K562 (cell line): Measurements from ENCODE around the gene C19orf12. TPM values are rescaled to one million over a fixed set of nuclear protein-coding genes. Genes with fewer than 3 reads are reported as not detected.
A peak's percentile ranks its signal among the peaks of the same experiment; 100 is the strongest.

Experiments used
- BCOR ChIP-seq: fragments of 450-650 bp; IDR thresholded peaks from 2 replicates; pipeline ENCODE4 v1.6.1; 2016
- BRD4 ChIP-seq: fragments of 200-600 bp; sonication (generic); IDR thresholded peaks from 2 replicates; pipeline ENCODE4 v1.6.1; 2017; ENCODE audit warnings: inconsistent platforms
- FOXJ2 ChIP-seq: fragments of 200-800 bp; sonication (Bioruptor generic); IDR thresholded peaks from 2 replicates; pipeline ENCODE4 v1.6.1; 2016; ENCODE audit warnings: missing genetic modification characterization, missing compliant biosample characterization
- HCFC1 ChIP-seq: IDR thresholded peaks from 2 replicates; pipeline ENCODE4 v1.6.1; 2012; ENCODE audit warnings: low read depth, low read length, improper control_type of control experiment
- KAT8 ChIP-seq: fragments of 450-650 bp; IDR thresholded peaks from 2 replicates; pipeline ENCODE4 v1.6.1; 2016; ENCODE audit warnings: low read depth, mild to moderate bottlenecking
- KLF1 ChIP-seq: fragments of 450-650 bp; IDR thresholded peaks from 2 replicates; pipeline ENCODE4 v1.6.1; 2016; ENCODE audit warnings: missing genetic modification characterization, missing compliant biosample characterization
- MCM3 ChIP-seq: fragments of 450-650 bp; IDR thresholded peaks from 2 replicates; pipeline ENCODE4 v1.6.1; 2016
- MEIS2 ChIP-seq: fragments of 450-650 bp; IDR thresholded peaks from 2 replicates; pipeline ENCODE4 v1.6.1; 2014; ENCODE audit warnings: mild to moderate bottlenecking; ENCODE audit not compliant: partially characterized antibody
- NELFE ChIP-seq: IDR thresholded peaks from 2 replicates; pipeline ENCODE4 v1.6.1; 2011; ENCODE audit warnings: mild to moderate bottlenecking; ENCODE audit not compliant: insufficient read depth, insufficient read length
- PTRF ChIP-seq: fragments of 450-650 bp; IDR thresholded peaks from 2 replicates; pipeline ENCODE4 v1.6.1; 2016; ENCODE audit warnings: mild to moderate bottlenecking, missing genetic modification characterization, missing compliant biosample characterization
- RBM15 ChIP-seq: fragments of 200-400 bp; formaldehyde crosslinking; IDR thresholded peaks from 2 replicates; pipeline ENCODE4 v1.6.1; 2018; ENCODE audit warnings: mild to moderate bottlenecking, low read length, moderate library complexity; ENCODE audit not compliant: insufficient read depth
- RERE ChIP-seq: sonication (generic); formaldehyde crosslinking; IDR thresholded peaks from 2 replicates; pipeline ENCODE4 v1.8.0; 2023; ENCODE audit warnings: missing genetic modification reagents, mild to moderate bottlenecking, borderline replicate concordance
- SMAD1 ChIP-seq: fragments of 150-350 bp; IDR thresholded peaks from 2 replicates; pipeline ENCODE4 v1.6.1; 2014; ENCODE audit warnings: low read length, low read depth; ENCODE audit not compliant: partially characterized antibody
- SMARCC2 ChIP-seq: fragments of 450-650 bp; IDR thresholded peaks from 2 replicates; pipeline ENCODE4 v1.6.1; 2017; ENCODE audit warnings: antibody characterized with exemption, moderate library complexity, mild to moderate bottlenecking, low read depth
- SRSF9 ChIP-seq: fragments of 200-400 bp; formaldehyde crosslinking; IDR thresholded peaks from 2 replicates; pipeline ENCODE4 v1.6.1; 2017; ENCODE audit warnings: low read depth, low read length, borderline replicate concordance
- ZC3H8 ChIP-seq: fragments of 450-650 bp; IDR thresholded peaks from 2 replicates; pipeline ENCODE4 v1.6.1; 2017
- ZNF431 ChIP-seq: sonication (generic); formaldehyde crosslinking; IDR thresholded peaks from 2 replicates; pipeline ENCODE4 v1.8.0; 2022; ENCODE audit warnings: mild to moderate bottlenecking, missing genetic modification reagents
- ZNF717 ChIP-seq: fragments of 250-450 bp; sonication (Bioruptor Pico); IDR thresholded peaks from 2 replicates; pipeline ENCODE4 v1.5.0; 2021
- polyA plus RNA-seq, 8 experiments: library from polyadenylated mRNA; depleted of rRNA in 4 of 8; stranded (reverse) in 5 of 8; unstranded in 3 of 8; fragments of >200 nt; fragmentation: Nextera tagmentation in 2 of 8; fragmentation: Illumina TruSeq in 1 of 8; extraction: Ambion mirVana in 2 of 8; extraction: Trizol in 1 of 8; gene quantifications; 2 replicates each; pipeline versions ENCODE4 v1.2.1 to v1.2.3, GENCODE V29; 2011 to 2014; ENCODE audit warnings: inconsistent platforms in 1 of 8, missing spikeins in 1 of 8
- total RNA-seq, 7 experiments: library from RNA; depleted of rRNA in 6 of 7; stranded (reverse); fragments of >200 nt in 6 of 7; fragmentation: Illumina TruSeq in 2 of 7; extraction: Trizol in 2 of 7; gene quantifications; 2 replicates each; pipeline versions ENCODE4 v1.2.1 to v1.2.3, GENCODE V29; 2011 to 2021; ENCODE audit warnings: low replicate concordance in 1 of 7
- TF ChIP-seq, protein P1 (sequence below): fragments of 250-450 bp; sonication (Bioruptor Pico); IDR thresholded peaks from 2 replicates; pipeline ENCODE4 v1.4.0; 2020; ENCODE audit warnings: mild to moderate bottlenecking
- TF ChIP-seq, protein P2 (sequence below): sonication (generic); IDR thresholded peaks from 2 replicates; pipeline ENCODE4 v1.6.1; 2016
- TF ChIP-seq, protein P3 (sequence below): sonication (generic); formaldehyde crosslinking; IDR thresholded peaks from 2 replicates; pipeline ENCODE4 v1.8.1; 2023; ENCODE audit warnings: mild to moderate bottlenecking, missing genetic modification reagents

C19orf12 gene
- total and polyA plus RNA-seq, 9 of the 15 experiments (the other 6 are each of a cell fraction or from before 2014, with no cell fraction given) = 1.9 to 14.5 (median 10.2) TPM

DNA sequence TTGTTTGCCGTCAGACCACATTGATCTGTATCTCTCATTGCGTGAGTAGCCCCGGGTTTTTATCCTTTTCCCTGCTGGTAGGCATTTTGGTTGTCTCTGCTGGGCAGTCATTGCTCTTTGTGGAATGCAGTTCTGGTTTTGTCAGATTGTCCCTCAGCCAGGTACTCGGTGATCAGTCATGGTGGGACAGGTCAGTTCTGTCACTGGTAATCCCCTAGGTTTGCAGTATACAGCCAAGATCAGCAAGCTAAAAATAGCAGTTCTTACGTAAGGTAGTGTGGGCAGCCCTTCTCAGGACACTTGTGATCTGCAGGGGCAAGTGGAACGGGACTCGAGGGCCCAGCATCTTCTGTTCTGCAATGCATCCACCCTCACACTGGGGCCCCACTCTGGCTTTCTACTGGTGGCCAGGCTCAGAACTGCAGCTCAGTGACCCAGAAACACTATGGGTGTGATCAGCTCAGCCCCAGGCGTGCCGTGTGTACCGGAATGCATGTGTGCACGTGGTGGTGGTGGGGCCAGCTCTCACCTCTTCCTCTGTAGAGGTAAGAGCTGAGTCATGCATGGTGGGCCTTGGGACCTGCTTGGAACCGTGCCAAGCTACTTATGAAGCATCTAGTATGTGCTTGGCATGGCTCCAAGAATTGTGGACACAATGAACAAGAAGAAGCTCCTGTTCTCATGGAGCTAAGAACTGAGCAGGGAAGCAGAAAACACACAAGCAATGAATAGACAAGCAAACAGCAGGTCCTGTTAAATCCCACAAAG, 43.5 kb downstream of the C19orf12 start (continued):
- TF ChIP-seq, protein P1, sequence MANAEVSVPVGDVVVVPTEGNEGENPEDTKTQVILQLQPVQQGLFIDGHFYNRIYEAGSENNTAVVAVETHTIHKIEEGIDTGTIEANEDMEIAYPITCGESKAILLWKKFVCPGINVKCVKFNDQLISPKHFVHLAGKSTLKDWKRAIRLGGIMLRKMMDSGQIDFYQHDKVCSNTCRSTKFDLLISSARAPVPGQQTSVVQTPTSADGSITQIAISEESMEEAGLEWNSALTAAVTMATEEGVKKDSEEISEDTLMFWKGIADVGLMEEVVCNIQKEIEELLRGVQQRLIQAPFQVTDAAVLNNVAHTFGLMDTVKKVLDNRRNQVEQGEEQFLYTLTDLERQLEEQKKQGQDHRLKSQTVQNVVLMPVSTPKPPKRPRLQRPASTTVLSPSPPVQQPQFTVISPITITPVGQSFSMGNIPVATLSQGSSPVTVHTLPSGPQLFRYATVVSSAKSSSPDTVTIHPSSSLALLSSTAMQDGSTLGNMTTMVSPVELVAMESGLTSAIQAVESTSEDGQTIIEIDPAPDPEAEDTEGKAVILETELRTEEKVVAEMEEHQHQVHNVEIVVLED (CRISPR knock-in tag) = no peak
- TF ChIP-seq ZNF431 (CRISPR knock-in tag) (no peak), MCM3 (no peak), RBM15 (no peak), BCOR (no peak), SRSF9 (no peak), PTRF (tag) (no peak), BRD4 (no peak), KLF1 (no peak), ZNF717 (no peak), MEIS2 (peak; percentile 40), RERE (no peak), ZC3H8 (no peak), FOXJ2 (no peak), KAT8 (no peak), SMARCC2 (no peak), HCFC1 (no peak), NELFE (no peak), SMAD1 (peak; percentile 62)
- TF ChIP-seq, protein P2, sequence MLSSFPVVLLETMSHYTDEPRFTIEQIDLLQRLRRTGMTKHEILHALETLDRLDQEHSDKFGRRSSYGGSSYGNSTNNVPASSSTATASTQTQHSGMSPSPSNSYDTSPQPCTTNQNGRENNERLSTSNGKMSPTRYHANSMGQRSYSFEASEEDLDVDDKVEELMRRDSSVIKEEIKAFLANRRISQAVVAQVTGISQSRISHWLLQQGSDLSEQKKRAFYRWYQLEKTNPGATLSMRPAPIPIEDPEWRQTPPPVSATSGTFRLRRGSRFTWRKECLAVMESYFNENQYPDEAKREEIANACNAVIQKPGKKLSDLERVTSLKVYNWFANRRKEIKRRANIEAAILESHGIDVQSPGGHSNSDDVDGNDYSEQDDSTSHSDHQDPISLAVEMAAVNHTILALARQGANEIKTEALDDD = peak; percentile 59; the same call in 1 of the 2 replicates
- TF ChIP-seq, protein P3, sequence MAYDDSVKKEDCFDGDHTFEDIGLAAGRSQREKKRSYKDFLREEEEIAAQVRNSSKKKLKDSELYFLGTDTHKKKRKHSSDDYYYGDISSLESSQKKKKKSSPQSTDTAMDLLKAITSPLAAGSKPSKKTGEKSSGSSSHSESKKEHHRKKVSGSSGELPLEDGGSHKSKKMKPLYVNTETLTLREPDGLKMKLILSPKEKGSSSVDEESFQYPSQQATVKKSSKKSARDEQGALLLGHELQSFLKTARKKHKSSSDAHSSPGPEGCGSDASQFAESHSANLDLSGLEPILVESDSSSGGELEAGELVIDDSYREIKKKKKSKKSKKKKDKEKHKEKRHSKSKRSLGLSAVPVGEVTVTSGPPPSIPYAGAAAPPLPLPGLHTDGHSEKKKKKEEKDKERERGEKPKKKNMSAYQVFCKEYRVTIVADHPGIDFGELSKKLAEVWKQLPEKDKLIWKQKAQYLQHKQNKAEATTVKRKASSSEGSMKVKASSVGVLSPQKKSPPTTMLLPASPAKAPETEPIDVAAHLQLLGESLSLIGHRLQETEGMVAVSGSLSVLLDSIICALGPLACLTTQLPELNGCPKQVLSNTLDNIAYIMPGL (CRISPR knock-in tag) = no peak
